GM12878 (cell line): Measurements from ENCODE around the gene NDN. TPM values are rescaled to one million over a fixed set of nuclear protein-coding genes. Genes with fewer than 3 reads are reported as not detected.

Experiments
- ATAC-seq: fragments of 200-7000 bp; cut with Tn5 transposase; 3 replicates; pipeline ENCODE4 v1.9.1; 2020; ENCODE audit warnings: mild to moderate bottlenecking, moderate library complexity
- BruUV-seq: library from RNA; stranded (reverse); fragments of 400-500 nt; replicated peaks from 2 replicates; lab custom pipeline; 2021; lab: Mats Ljungman, UMichigan
- CTCF ChIA-PET: fragments of 300-600 bp; sonication (Branson Sonifier 250); formaldehyde crosslinking; extraction: SDS; loops from one replicate; lab custom pipeline; 2021; ENCODE audit warnings: inconsistent platforms; lab: Yijun Ruan, JAX
- POLR2A ChIA-PET: fragments of 350-600 bp; formaldehyde crosslinking; extraction: SDS; loops from one replicate; lab custom pipeline; 2021; ENCODE audit warnings: inconsistent platforms; lab: Charles Lee
- RAD21 ChIA-PET: fragments of 300-600 bp; sonication (Branson Sonifier 250); formaldehyde crosslinking; loops from one replicate; lab custom pipeline; 2023; ENCODE audit warnings: antibody characterized with exemption; ENCODE audit not compliant: unreplicated experiment; lab: Charles Lee
- SMC1A ChIA-PET: fragments of 300-600 bp; sonication (Branson Sonifier 250); formaldehyde crosslinking; loops from one replicate; lab custom pipeline; 2023; ENCODE audit not compliant: unreplicated experiment, uncharacterized antibody; lab: Charles Lee
- DNase-seq: peaks from one replicate; pipeline ENCODE4 v3.0.0-alpha.2; 2011; ENCODE audit warnings: low read depth, low spot score
- FAIRE-seq: peaks from 3 replicates; lab custom pipeline; 2011; peaks lifted over from hg19 to GRCh38; lab: Jason Lieb, UNC
- H2AFZ ChIP-seq: 2 replicates; pipeline ENCODE4 v1.6.0; 2011; ENCODE audit warnings: low read depth, low read length, control low read depth; ENCODE audit not compliant: control insufficient read depth
- H3K27ac ChIP-seq: 2 replicates; pipeline ENCODE4 v1.5.1; 2011; ENCODE audit warnings: control low read depth; ENCODE audit not compliant: control insufficient read depth, insufficient read depth
- H3K27me3 ChIP-seq, 2 experiments: replicated peaks in 1 of 2; 2 replicates each; pipeline versions ENCODE4 v1.6.0 to v1.6.1; 2011; ENCODE audit warnings: low read length in 1 of 2; ENCODE audit not compliant: control insufficient read depth in 2 of 2, insufficient read depth in 2 of 2
- H3K36me3 ChIP-seq, 2 experiments: 2 replicates each; pipeline ENCODE4 v1.5.1; 2011; ENCODE audit warnings: low read length in 1 of 2; ENCODE audit not compliant: control insufficient read depth in 2 of 2, insufficient read depth in 2 of 2
- H3K4me1 ChIP-seq: 2 replicates; pipeline ENCODE4 v1.6.1; 2011; ENCODE audit warnings: mild to moderate bottlenecking, low read length, moderate library complexity, mixed read lengths; ENCODE audit not compliant: control insufficient read depth, insufficient read depth
- H3K4me2 ChIP-seq: 2 replicates; pipeline ENCODE4 v1.6.0; 2011; ENCODE audit warnings: control low read depth; ENCODE audit not compliant: control insufficient read depth, insufficient read depth
- H3K4me3 ChIP-seq: fragments of 200-600 bp; sonication (generic); 2 replicates; pipeline ENCODE4 v1.5.1; 2016
- H3K79me2 ChIP-seq: 2 replicates; pipeline ENCODE4 v1.6.0; 2011; ENCODE audit warnings: low read length; ENCODE audit not compliant: control insufficient read depth, insufficient read depth
- H3K9ac ChIP-seq: 2 replicates; pipeline ENCODE4 v1.8.0; 2011; ENCODE audit warnings: low read length, control low read depth, mixed read lengths; ENCODE audit not compliant: control insufficient read depth, insufficient read depth
- H3K9me3 ChIP-seq: replicated peaks from 3 replicates; pipeline ENCODE4 v1.5.1; 2011; ENCODE audit warnings: mild to moderate bottlenecking, low read length; ENCODE audit not compliant: control insufficient read depth, insufficient read depth
- H4K20me1 ChIP-seq: 2 replicates; pipeline ENCODE4 v1.6.0; 2011; ENCODE audit not compliant: control insufficient read depth, insufficient read depth
- CEBPB ChIP-seq, 2 experiments: fragments of 150-350 bp in 1 of 2; IDR thresholded peaks; 2 replicates each; pipeline ENCODE4 v1.6.1; 2012 to 2014; ENCODE audit warnings: low read depth in 2 of 2, low read length in 2 of 2, borderline replicate concordance in 1 of 2, inconsistent platforms in 1 of 2
- MAX ChIP-seq: IDR thresholded peaks from 2 replicates; pipeline ENCODE4 v1.6.1; 2012; ENCODE audit warnings: low read depth, low read length, improper control_type of control experiment
- MEF2A ChIP-seq: IDR thresholded peaks from 2 replicates; pipeline ENCODE4 v1.6.1; 2011; ENCODE audit warnings: low read depth, mild to moderate bottlenecking, low read length, moderate library complexity; ENCODE audit not compliant: insufficient read depth
- NKRF ChIP-seq: fragments of 450-650 bp; conservative IDR thresholded peaks from 2 replicates; pipeline ENCODE4 v1.6.1; 2017; ENCODE audit warnings: mild to moderate bottlenecking, moderate library complexity
- NR2C1 ChIP-seq: fragments of 450-650 bp; IDR thresholded peaks from 2 replicates; pipeline ENCODE4 v1.6.1; 2017; ENCODE audit warnings: antibody characterized with exemption, mild to moderate bottlenecking, moderate library complexity
- POLR2A ChIP-seq: IDR thresholded peaks from 2 replicates; pipeline ENCODE4 v1.6.1; 2011; ENCODE audit warnings: low read depth, mild to moderate bottlenecking, low read length
- SP1 ChIP-seq: IDR thresholded peaks from one replicate; pipeline ENCODE4 v1.6.1; 2011; ENCODE audit warnings: low read depth, low read length
- SPI1 ChIP-seq: IDR thresholded peaks from 2 replicates; pipeline ENCODE4 v1.6.1; 2011; ENCODE audit warnings: low read depth, mild to moderate bottlenecking, low read length, moderate library complexity, borderline replicate concordance; ENCODE audit not compliant: insufficient read depth
- SRF ChIP-seq, 2 experiments: IDR thresholded peaks; 2 replicates each; pipeline ENCODE4 v1.6.1; 2011; ENCODE audit warnings: low read depth in 2 of 2, low read length in 2 of 2, mild to moderate bottlenecking in 1 of 2, moderate library complexity in 1 of 2
- STAT3 ChIP-seq: IDR thresholded peaks from 2 replicates; pipeline ENCODE4 v1.6.1; 2011; ENCODE audit warnings: low read depth, low read length, improper control_type of control experiment
- YBX1 ChIP-seq: fragments of 450-650 bp; IDR thresholded peaks from 2 replicates; pipeline ENCODE4 v1.6.1; 2016; ENCODE audit warnings: antibody characterized with exemption
- ZNF274 ChIP-seq: IDR thresholded peaks from one replicate; pipeline ENCODE4 v1.8.0; 2011; ENCODE audit not compliant: insufficient read length, insufficient read depth
- WGBS: methylation state at CpG from one replicate; pipeline ENCODE4 v1.1.6; 2016; ENCODE audit warnings: low lambda C conversion rate; ENCODE audit not compliant: insufficient replicate concordance, insufficient coverage; ENCODE audit errors: missing lambda C conversion rate; 5-methylcytosine and 5-hydroxymethylcytosine counted together
- in situ Hi-C: fragments of 300-500 bp; cut with MboI; formaldehyde crosslinking; loops from 9 replicates; pipeline ENCODE4 v1.14.3; 2018; ENCODE audit warnings: mixed read lengths
- intact Hi-C: fragments of 100-400 bp; cut with micrococcal nuclease; formaldehyde crosslinking; loops from one replicate; pipeline ENCODE4 v1.14.2; 2022; ENCODE audit not compliant: unreplicated experiment
- polyA plus RNA-seq, 11 experiments: library from polyadenylated mRNA; depleted of rRNA in 4 of 11; unstranded in 6 of 11; stranded (reverse) in 5 of 11; fragments of >200 nt; fragmentation: Nextera tagmentation in 4 of 11; fragmentation: Illumina TruSeq in 1 of 11; extraction: Ambion mirVana in 4 of 11; extraction: Trizol in 1 of 11; gene quantifications; 1 replicate in 1 of 11; 2 replicates in 10 of 11; pipeline versions ENCODE4 v1.2.1 to v1.2.3, GENCODE V29; 2011 to 2016; ENCODE audit warnings: inconsistent platforms in 2 of 11, missing spikeins in 2 of 11, low read depth in 1 of 11
- total RNA-seq, 4 experiments: library from RNA; depleted of rRNA in 3 of 4; stranded (reverse); fragments of >200 nt in 3 of 4; fragmentation: Illumina TruSeq in 1 of 4; extraction: Trizol in 1 of 4; gene quantifications; 2 replicates each; pipeline versions ENCODE4 v1.2.1 to v1.2.3, GENCODE V29; 2013 to 2021

The NDN gene
- total and polyA plus RNA-seq, 10 of the 15 experiments (the other 5 are each of a cell fraction or from before 2014, with no cell fraction given): 0.10 to 0.13 TPM; not detected in 8

GRCh38 chr15:23690015-23690414 is 2.9 kb upstream of the NDN start:
- H2AFZ ChIP-seq: no peak overlapping the region
- SMC1A ChIA-PET: no interaction called here
- no peak for ATAC-seq
- in situ Hi-C loops: no loop called here
- no TSS peak for BruUV-seq
- intact Hi-C loops: no loop called here
- no peaks in the 10 kb centered on the region for H4K20me1 ChIP-seq
- H3K27ac ChIP-seq: no peak overlapping the region
- WGBS: 24% methylated on average over 4 of the region's 4 CpGs
- H3K4me1 ChIP-seq: no peaks in the 10 kb centered on the region
- H3K36me3 ChIP-seq: no peaks in the 10 kb centered on the region
- no peak overlapping the region for H3K9ac ChIP-seq
- H3K79me2 ChIP-seq: no peaks in the 10 kb centered on the region
- POLR2A ChIA-PET: no interaction called here
- FAIRE-seq: no peak
- H3K4me2 ChIP-seq: no peak overlapping the region
- DNase-seq: no peak
- CTCF ChIA-PET: no interaction called here
- H3K27me3 ChIP-seq: no peaks in the 10 kb centered on the region
- H3K4me3 ChIP-seq: no peak overlapping the region
- TF ChIP-seq NR2C1 (no peak), SP1 (no peak), ZNF274 (no peak), SPI1 (no peak), STAT3 (no peak), MEF2A (no peak), POLR2A (no peak), SRF (IDR thresholded peaks at IDR 0.05; ENCODE audit: low read depth in 2 of 2, low read length in 2 of 2) (no peak), CEBPB (IDR thresholded peaks at IDR 0.05; ENCODE audit: borderline replicate concordance in 1 of 2, low read depth in 2 of 2, low read length in 2 of 2) (no peak), NKRF (no peak), YBX1 (no peak), MAX (no peak)
- no peaks in the 10 kb centered on the region; the same call in 2 of the 3 replicates for H3K9me3 ChIP-seq
- RAD21 ChIA-PET: no interaction called here
